A549 (cell line): ENCODE data around the gene RCOR3.

Experiments used
- CEBPB ChIP-seq, 2 experiments: fragments of >200 bp in 1 of 2; sonication (Bioruptor Twin) in 1 of 2; formaldehyde crosslinking in 1 of 2; IDR thresholded peaks; 2 replicates each; pipeline ENCODE4 v1.6.1; 2012 to 2016
- CTCF ChIP-seq: fragments of >200 bp; sonication (Bioruptor Twin); formaldehyde crosslinking; IDR thresholded peaks from 3 replicates; pipeline ENCODE4 v1.5.1; 2016
- HOXA7 ChIP-seq: fragments of 250-450 bp; sonication (Bioruptor Pico); IDR thresholded peaks from 2 replicates; pipeline ENCODE4 v1.5.0; 2020; ENCODE audit warnings: mild to moderate bottlenecking, moderate library complexity

GRCh38 chr1:211292411-211292810 is 33.2 kb downstream of the RCOR3 start:
- TF ChIP-seq CEBPB (IDR thresholded peaks at IDR 0.05) = no peak
- TF ChIP-seq CTCF = no peak
- TF ChIP-seq HOXA7 (CRISPR knock-in tag) = no peak
